Activated effector memory CD4-positive, alpha-beta T cell treated with anti-CD3 and anti-CD28 coated beads, Interleukin-2, amount 50 U/mL, for 16 hours (primary cell): ENCODE data around the gene RFX3.
"Not testable (repeated sequence)": the region's sequence is repeated elsewhere in the genome, so short reads cannot be mapped to it uniquely, and the experiment has no call there.

ENCODE experiments used
- DNase-seq: peaks from one replicate; pipeline ENCODE4 v3.0.0-alpha.2; 2020

The RFX3 gene

GRCh38 chr9:3337515-3338225 is 188.1 kb downstream of the RFX3 start:
- DNase-seq: no peak

GRCh38 chr9:3336951-3337350 is 188.8 kb downstream of the RFX3 start:
- DNase-seq: no peak

GRCh38 chr9:3332802-3333201 is 193.0 kb downstream of the RFX3 start:
- DNase-seq: no peak

- DNase-seq: no peak
Measured at GRCh38 chr9:3331801-3332200, 194.0 kb downstream of the RFX3 start.

- DNase-seq: no peak
Measured at GRCh38 chr9:3330792-3331420, 194.9 kb downstream of the RFX3 start.

- no peak for DNase-seq
Measured at GRCh38 chr9:3329361-3329760, 196.4 kb downstream of the RFX3 start.

- no peak for DNase-seq
Measured at GRCh38 chr9:3323714-3324113, 202.1 kb downstream of the RFX3 start.

- DNase-seq: no peak
Measured at GRCh38 chr9:3321186-3321585, 204.6 kb downstream of the RFX3 start.

GRCh38 chr9:3312595-3312994 is 213.2 kb downstream of the RFX3 start:
- not testable (repeated sequence) for DNase-seq

GRCh38 chr9:3308609-3309008 is 217.2 kb downstream of the RFX3 start:
- DNase-seq: no peak

GRCh38 chr9:3304388-3304787 is 221.4 kb downstream of the RFX3 start:
- DNase-seq: not testable (repeated sequence)

GRCh38 chr9:3299872-3300271 is 225.9 kb downstream of the RFX3 start:
- DNase-seq: no peak

GRCh38 chr9:3296536-3296935 is 229.3 kb downstream of the RFX3 start:
- no peak for DNase-seq

GRCh38 chr9:3292311-3292710 is 233.5 kb downstream of the RFX3 start:
- DNase-seq: no peak

- DNase-seq: no peak
Measured at GRCh38 chr9:3290231-3290840, 235.5 kb downstream of the RFX3 start.

- no peak for DNase-seq
Measured at GRCh38 chr9:3288686-3289085, 237.1 kb downstream of the RFX3 start.

GRCh38 chr9:3285365-3286161 is 240.2 kb downstream of the RFX3 start:
- DNase-seq: no peak

GRCh38 chr9:3282365-3282764 is 243.4 kb downstream of the RFX3 start:
- DNase-seq: no peak

GRCh38 chr9:3281399-3281798 is 244.4 kb downstream of the RFX3 start:
- no peak for DNase-seq

GRCh38 chr9:3277200-3277599 is 248.6 kb downstream of the RFX3 start:
- no peak for DNase-seq

- no peak for DNase-seq
Measured at GRCh38 chr9:3271581-3271980, 254.2 kb downstream of the RFX3 start.

- DNase-seq: no peak
Measured at GRCh38 chr9:3271157-3271556, 254.6 kb downstream of the RFX3 start.

GRCh38 chr9:3268223-3268622 is 257.6 kb downstream of the RFX3 start:
- no peak for DNase-seq

GRCh38 chr9:3263698-3264097 is 262.1 kb downstream of the RFX3 start:
- no peak for DNase-seq
